T-helper 9 cell (primary cell): ENCODE data around the gene PARP1.

Source experiments
- DNase-seq: peaks from one replicate; pipeline ENCODE4 v3.0.0-alpha.2; 2020

Gene PARP1

GRCh38 chr1:226371866-226372490 is 35.9 kb downstream of the PARP1 start:
- DNase-seq: no peak

GRCh38 chr1:226371027-226371694 is 36.7 kb downstream of the PARP1 start:
- DNase-seq: no peak

- no peak for DNase-seq
Measured at GRCh38 chr1:226370144-226370923, 37.6 kb downstream of the PARP1 start.

- no peak for DNase-seq
Measured at GRCh38 chr1:226369110-226369509, 38.8 kb downstream of the PARP1 start.

GRCh38 chr1:226366290-226366689 is 41.6 kb downstream of the PARP1 start:
- no peak for DNase-seq

GRCh38 chr1:226365831-226366231 is 42.1 kb downstream of the PARP1 start:
- DNase-seq: no peak

- DNase-seq: no peak
Measured at GRCh38 chr1:226364901-226365565, 42.9 kb downstream of the PARP1 start.

- no peak for DNase-seq
Measured at GRCh38 chr1:226364514-226364899, 43.4 kb downstream of the PARP1 start.

- no peak for DNase-seq
Measured at GRCh38 chr1:226363801-226364513, 43.9 kb downstream of the PARP1 start.

- DNase-seq: no peak
Measured at GRCh38 chr1:226362891-226363447, 44.9 kb downstream of the PARP1 start.

GRCh38 chr1:226362361-226362760 is 45.5 kb downstream of the PARP1 start:
- no peak for DNase-seq

- DNase-seq: no peak
Measured at GRCh38 chr1:226360106-226360746, 47.7 kb downstream of the PARP1 start.

- DNase-seq: no peak
Measured at GRCh38 chr1:226357416-226357815, 50.5 kb downstream of the PARP1 start.

- DNase-seq: no peak
Measured at GRCh38 chr1:226355669-226356551, 52.0 kb downstream of the PARP1 start.

- no peak for DNase-seq
Measured at GRCh38 chr1:226355016-226355415, 52.9 kb downstream of the PARP1 start.

GRCh38 chr1:226353698-226354525 is 54.0 kb downstream of the PARP1 start:
- no peak for DNase-seq

GRCh38 chr1:226351709-226352108 is 56.2 kb downstream of the PARP1 start:
- DNase-seq: no peak

- DNase-seq: no peak
Measured at GRCh38 chr1:226350519-226350865, 57.4 kb downstream of the PARP1 start.

GRCh38 chr1:226349801-226350518 is 57.9 kb downstream of the PARP1 start:
- no peak for DNase-seq
